Suprapubic skin (tissue), 4 donors: ENCODE data around the gene KRTAP9-9. TPM values are rescaled to one million over a fixed set of nuclear protein-coding genes. Genes with fewer than 3 reads are reported as not detected.

ENCODE experiments used
- DNase-seq, 2 donors: peaks; one replicate each; pipeline ENCODE4 v3.0.0-alpha.2; 2019; ENCODE audit warnings: low spot score in 2 of 2
- H3K27ac ChIP-seq: fragments of 200-600 bp; sonication (generic); one replicate; pipeline ENCODE4 v1.5.1; 2019
- H3K27me3 ChIP-seq: fragments of 200-600 bp; sonication (generic); one replicate; pipeline ENCODE4 v1.5.1; 2019
- H3K36me3 ChIP-seq: fragments of 200-600 bp; sonication (generic); one replicate; pipeline ENCODE4 v1.5.1; 2019
- H3K4me1 ChIP-seq: fragments of 200-600 bp; sonication (generic); one replicate; pipeline ENCODE4 v1.5.1; 2019
- H3K4me3 ChIP-seq: fragments of 200-600 bp; sonication (generic); one replicate; pipeline ENCODE4 v1.5.1; 2019; ENCODE audit warnings: mild to moderate bottlenecking
- H3K9me3 ChIP-seq: fragments of 200-600 bp; sonication (generic); one replicate; pipeline ENCODE4 v1.5.1; 2019
- CTCF ChIP-seq, 2 donors: fragments of 200-600 bp in 1 of 2; fragments of 450-650 bp in 1 of 2; sonication (generic) in 1 of 2; IDR thresholded peaks; one replicate each; pipeline ENCODE4 v1.5.1; 2016 to 2019; ENCODE audit warnings: antibody characterized with exemption in 2 of 2, mild to moderate bottlenecking in 1 of 2, moderate library complexity in 1 of 2
- EP300 ChIP-seq: sonication (generic); formaldehyde crosslinking; IDR thresholded peaks from one replicate; pipeline ENCODE4 v1.6.1; 2017; ENCODE audit warnings: antibody characterized with exemption
- POLR2A ChIP-seq, 2 donors: fragments of 450-650 bp; IDR thresholded peaks; one replicate each; pipeline ENCODE4 v1.6.1; 2017; ENCODE audit warnings: antibody characterized with exemption in 2 of 2, mild to moderate bottlenecking in 2 of 2, moderate library complexity in 2 of 2
- POLR2AphosphoS5 ChIP-seq, 3 donors: sonication (generic); formaldehyde crosslinking; IDR thresholded peaks; one replicate each; pipeline ENCODE4 v1.6.1; 2017; ENCODE audit warnings: antibody characterized with exemption in 3 of 3
- WGBS: methylation state at CpG from one replicate; pipeline ENCODE4 v1.1.5; 2018; 5-methylcytosine and 5-hydroxymethylcytosine counted together
- total RNA-seq, 4 donors: library from RNA; depleted of rRNA; stranded (reverse); fragments of >200 nt; gene quantifications; one replicate each; pipeline ENCODE4 v1.1.0, GENCODE V29; 2016

The KRTAP9-9 gene
- total RNA-seq, 4 donors from 2014 or later: 14.3 to 53.1 (median 23.9) TPM; not detected in 1

- no peak for DNase-seq
- 34% methylated on average over 1 of the region's 1 CpG for WGBS
- Histone ChIP-seq H3K27ac (no peak overlapping the region), H3K9me3 (no peaks in the 10 kb centered on the region), H3K27me3 (peaks cover 6% of the 10 kb centered on the region), H3K4me3 (no peak overlapping the region), H3K4me1 (no peaks in the 10 kb centered on the region), H3K36me3 (no peaks in the 10 kb centered on the region)
- TF ChIP-seq POLR2AphosphoS5 (IDR thresholded peaks at IDR 0.05) (no peak), CTCF (IDR thresholded peaks at IDR 0.05) (no peak), POLR2A (IDR thresholded peaks at IDR 0.05) (no peak), EP300 (no peak)
These were observed 41.7 kb downstream of the KRTAP9-9 start for GRCh38 chr17:41296846-41297245.

- H3K9me3 ChIP-seq: no peaks in the 10 kb centered on the region
- H3K4me3 ChIP-seq: no peak overlapping the region
- no peak for TF ChIP-seq CTCF (IDR thresholded peaks at IDR 0.05)
- no peak for TF ChIP-seq POLR2AphosphoS5 (IDR thresholded peaks at IDR 0.05)
- TF ChIP-seq POLR2A (IDR thresholded peaks at IDR 0.05): no peak
- TF ChIP-seq EP300: no peak
- H3K36me3 ChIP-seq: no peaks in the 10 kb centered on the region
- H3K27ac ChIP-seq: no peak overlapping the region
- WGBS: 90% methylated on average over 20 of the region's 20 CpGs
- no peak for DNase-seq
- H3K4me1 ChIP-seq: peaks cover 8% of the 10 kb centered on the region
- peaks cover 11% of the 10 kb centered on the region for H3K27me3 ChIP-seq
These were observed 43.4 kb downstream of the KRTAP9-9 start for GRCh38 chr17:41298458-41299135.

GRCh38 chr17:41301204-41301790, 46.1 kb downstream of the KRTAP9-9 start:
- H3K4me1 ChIP-seq: peaks cover 8% of the 10 kb centered on the region
- DNase-seq: no peak
- 45% methylated on average over 5 of the region's 5 CpGs for WGBS
- no peaks in the 10 kb centered on the region for H3K9me3 ChIP-seq
- H3K4me3 ChIP-seq: no peak overlapping the region
- H3K27me3 ChIP-seq: peaks cover 11% of the 10 kb centered on the region
- TF ChIP-seq EP300: no peak
- no peak for TF ChIP-seq POLR2AphosphoS5 (IDR thresholded peaks at IDR 0.05)
- TF ChIP-seq CTCF (IDR thresholded peaks at IDR 0.05): no peak
- no peak for TF ChIP-seq POLR2A (IDR thresholded peaks at IDR 0.05)
- H3K27ac ChIP-seq: no peak overlapping the region
- H3K36me3 ChIP-seq: no peaks in the 10 kb centered on the region

GRCh38 chr17:41301916-41302901, 47.0 kb downstream of the KRTAP9-9 start, which contains the start of gene KRTAP29-1:
KRTAP29-1 (minus strand) TSS chr17:41302851; CDS start chr17:41302851, 0 bp downstream.
- H3K36me3 ChIP-seq: no peaks in the 10 kb centered on the region
- no peak for DNase-seq
- H3K27me3 ChIP-seq: peaks cover 11% of the 10 kb centered on the region
- H3K4me1 ChIP-seq: peaks cover 8% of the 10 kb centered on the region
- H3K27ac ChIP-seq: no peak within 1 kb of the TSS
- no peak for TF ChIP-seq POLR2AphosphoS5 (IDR thresholded peaks at IDR 0.05)
- H3K4me3 ChIP-seq: no peak within 1 kb of the TSS
- H3K9me3 ChIP-seq: no peaks in the 10 kb centered on the region
- 24% methylated on average over 11 of the region's 11 CpGs for WGBS

GRCh38 chr17:41302981-41303380, 47.8 kb downstream of the KRTAP9-9 start:
- H3K4me3 ChIP-seq: no peak overlapping the region
- TF ChIP-seq EP300: no peak
- TF ChIP-seq CTCF (IDR thresholded peaks at IDR 0.05): no peak
- no peak for TF ChIP-seq POLR2A (IDR thresholded peaks at IDR 0.05)
- no peak for TF ChIP-seq POLR2AphosphoS5 (IDR thresholded peaks at IDR 0.05)
- H3K27ac ChIP-seq: no peak overlapping the region
- peaks cover 13% of the 10 kb centered on the region for H3K4me1 ChIP-seq
- WGBS: 60% methylated on average over 4 of the region's 4 CpGs
- no peaks in the 10 kb centered on the region for H3K36me3 ChIP-seq
- H3K27me3 ChIP-seq: peaks cover 11% of the 10 kb centered on the region
- no peaks in the 10 kb centered on the region for H3K9me3 ChIP-seq
- no peak for DNase-seq
